Suppressor macrophage (primary cell): ENCODE measurements around the gene IKZF2.

Source experiments
- DNase-seq, 4 experiments: peaks; one replicate each; pipeline ENCODE4 v3.0.0-alpha.2; 2020 to 2022

IKZF2 gene

GRCh38 chr2:213098612-213099011, 52.8 kb downstream of the IKZF2 start:
- no peak for DNase-seq

GRCh38 chr2:213091765-213092164, 59.6 kb downstream of the IKZF2 start:
- no peak for DNase-seq

GRCh38 chr2:213090772-213091171, 60.6 kb downstream of the IKZF2 start:
- no peak for DNase-seq

- no peak for DNase-seq
Observed at GRCh38 chr2:213089438-213089837, 62.0 kb downstream of the IKZF2 start.

- DNase-seq, result no peak
Observed at GRCh38 chr2:213087040-213087439, 64.4 kb downstream of the IKZF2 start.

- no peak for DNase-seq
Observed at GRCh38 chr2:213086571-213086970, 64.8 kb downstream of the IKZF2 start.

GRCh38 chr2:213086050-213086449, 65.4 kb downstream of the IKZF2 start:
- DNase-seq, result no peak

GRCh38 chr2:213085538-213085937, 65.9 kb downstream of the IKZF2 start:
- DNase-seq, result no peak

- no peak for DNase-seq
Observed at GRCh38 chr2:213084261-213084660, 67.2 kb downstream of the IKZF2 start.

- no peak for DNase-seq
Observed at GRCh38 chr2:213080969-213081617, 70.3 kb downstream of the IKZF2 start.

- DNase-seq, result no peak
Observed at GRCh38 chr2:213079756-213080155, 71.7 kb downstream of the IKZF2 start.

GRCh38 chr2:213078686-213079085, 72.7 kb downstream of the IKZF2 start:
- no peak for DNase-seq

GRCh38 chr2:213069531-213069930, 81.9 kb downstream of the IKZF2 start:
- DNase-seq, result no peak

GRCh38 chr2:213068676-213069359, 82.6 kb downstream of the IKZF2 start:
- no peak for DNase-seq

GRCh38 chr2:213067888-213068287, 83.5 kb downstream of the IKZF2 start:
- no peak for DNase-seq

GRCh38 chr2:213066443-213066743, 85.0 kb downstream of the IKZF2 start:
- no peak for DNase-seq

- no peak for DNase-seq
Observed at GRCh38 chr2:213065583-213066442, 85.6 kb downstream of the IKZF2 start.

- no peak for DNase-seq
Observed at GRCh38 chr2:213064099-213064498, 87.3 kb downstream of the IKZF2 start.

- DNase-seq, result no peak
Observed at GRCh38 chr2:213057977-213058376, 93.4 kb downstream of the IKZF2 start.

- DNase-seq, result no peak
Observed at GRCh38 chr2:213046431-213046830, 105.0 kb downstream of the IKZF2 start.

- DNase-seq, result no peak
Observed at GRCh38 chr2:213043566-213043965, 107.8 kb downstream of the IKZF2 start.

- DNase-seq, result no peak
Observed at GRCh38 chr2:213042262-213042661, 109.2 kb downstream of the IKZF2 start.

- no peak for DNase-seq
Observed at GRCh38 chr2:213036836-213037235, 114.6 kb downstream of the IKZF2 start.

- DNase-seq, result no peak
Observed at GRCh38 chr2:213034585-213034984, 116.8 kb downstream of the IKZF2 start.
